Activated CD4-positive, alpha-beta T cell treated with anti-CD3 and anti-CD28 coated beads, Interleukin-10, Interleukin-2, amounts not matched to agents 100 ng/mL and 50 ng/mL, durations not matched to agents 16 hours and 8 hours (primary cell): ENCODE measurements around the gene HK2.

Experiments
- DNase-seq: peaks from one replicate; pipeline ENCODE4 v3.0.0-alpha.2; 2020

Gene HK2

DNA sequence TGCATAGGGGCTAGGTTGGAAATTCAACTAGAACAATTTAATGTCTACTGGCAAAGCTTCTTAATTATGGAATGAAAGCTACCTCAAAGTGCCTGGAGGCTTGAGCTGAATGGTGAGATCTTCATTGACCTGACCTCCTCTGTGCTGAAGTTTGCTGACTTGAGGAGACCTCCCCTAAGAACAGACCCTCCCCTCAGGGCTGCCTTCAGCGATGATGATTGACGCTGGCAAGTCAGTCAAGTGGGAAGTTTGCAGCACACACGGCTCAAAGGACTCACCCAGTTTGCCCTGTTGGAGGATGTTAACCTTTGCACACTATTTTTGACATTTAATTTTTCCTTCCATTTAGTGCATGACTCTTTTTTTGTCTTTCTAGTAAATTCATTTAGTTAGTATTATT is 107.4 kb downstream of the HK2 start:
- DNase-seq: no peak

GRCh38 chr2:74942263-74942662 is 108.3 kb downstream of the HK2 start:
- no peak for DNase-seq
